NCI-H2227 treated with DMSO at 0.1 percent for 48 hours (cell line): ENCODE data around the gene CABS1.

ENCODE experiments used
- DNase-seq: peaks from one replicate; lab custom pipeline; 2025; lab: John Stamatoyannopoulos, UW

The CABS1 gene

DNA sequence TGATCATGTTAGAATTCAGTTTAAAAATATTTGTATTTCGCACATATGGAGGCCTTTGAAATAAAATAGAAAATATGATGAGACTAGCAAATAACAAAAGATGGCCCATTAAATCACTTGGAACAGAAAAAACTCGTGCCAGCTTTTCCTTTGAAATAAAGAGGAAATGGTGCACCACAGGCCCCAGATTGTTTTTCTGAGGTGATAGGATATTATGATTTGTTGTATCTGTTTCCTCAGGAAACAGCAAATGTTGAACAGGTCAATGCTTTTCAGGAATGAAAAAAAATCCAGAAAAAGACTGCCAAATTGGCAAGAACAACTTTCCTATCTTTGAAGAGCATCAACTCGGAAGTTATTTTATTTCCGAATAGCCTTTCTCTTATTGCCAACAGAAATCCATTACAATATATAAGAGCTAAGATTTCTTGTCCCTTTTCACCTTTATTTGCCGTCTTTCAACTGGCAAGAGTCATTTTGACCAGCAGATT lies 48.0 kb downstream of the CABS1 start, which contains the start of gene SMR3B:
SMR3B (plus strand) TSS at position 441 of the 491 bp plus-strand sequence. CDS start 1,380 bp downstream, outside the sequence.
- DNase-seq, result no peak
